Hindlimb muscle (tissue), 1 donor: ENCODE measurements around the gene SPSB1. TPM values are rescaled to one million over a fixed set of nuclear protein-coding genes. Genes with fewer than 3 reads are reported as not detected.

Experiments used
- DNase-seq: peaks from one replicate; pipeline ENCODE4 v3.0.0-alpha.2; 2013
- polyA plus RNA-seq: library from polyadenylated mRNA; unstranded; fragments of 120-200 nt; gene quantifications from one replicate; pipeline ENCODE4 v1.2.1, GENCODE V29; 2013; ENCODE audit not compliant: insufficient read length

The SPSB1 gene
- polyA plus RNA-seq, 1 donor: 7.0 TPM

GRCh38 chr1:9260059-9260766, 32.5 kb upstream of the SPSB1 start:
- no peak for DNase-seq

GRCh38 chr1:9261496-9261895, 31.2 kb upstream of the SPSB1 start:
- no peak for DNase-seq

- DNase-seq: no peak
Observed at GRCh38 chr1:9262096-9262986, 30.4 kb upstream of the SPSB1 start.

DNA sequence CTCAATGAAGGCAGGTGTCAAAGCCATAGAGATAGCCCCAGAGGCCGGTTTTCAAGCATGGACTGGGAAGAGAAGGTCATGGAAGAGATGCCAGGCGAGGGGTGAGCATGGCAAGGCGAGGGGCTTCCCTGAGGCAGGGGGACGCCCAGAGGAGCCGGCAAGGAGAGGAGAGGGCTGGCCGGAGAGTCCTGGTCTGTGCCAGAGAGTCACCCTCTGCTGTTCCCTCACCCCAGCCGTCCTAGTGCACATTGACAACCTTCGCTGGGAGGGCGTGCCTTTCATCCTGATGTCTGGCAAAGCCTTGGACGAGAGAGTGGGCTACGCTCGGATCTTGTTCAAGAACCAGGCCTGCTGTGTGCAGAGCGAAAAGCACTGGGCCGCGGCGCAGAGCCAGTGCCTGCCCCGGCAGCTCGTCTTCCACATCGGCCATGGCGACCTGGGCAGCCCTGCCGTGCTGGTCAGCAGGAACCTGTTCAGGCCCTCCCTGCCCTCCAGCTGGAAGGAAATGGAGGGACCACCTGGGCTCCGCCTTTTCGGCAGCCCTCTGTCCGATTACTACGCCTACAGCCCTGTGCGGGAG, 29.3 kb upstream of the SPSB1 start:
- no peak for DNase-seq

- no peak for DNase-seq
Observed at GRCh38 chr1:9263984-9264872, 28.5 kb upstream of the SPSB1 start.

GRCh38 chr1:9265037-9265436, 27.7 kb upstream of the SPSB1 start:
- DNase-seq: no peak

- DNase-seq: no peak
Observed at GRCh38 chr1:9265968-9266367, 26.7 kb upstream of the SPSB1 start.

GRCh38 chr1:9267352-9267686, 25.4 kb upstream of the SPSB1 start:
- no peak for DNase-seq

GRCh38 chr1:9267827-9268581, 24.7 kb upstream of the SPSB1 start:
- no peak for DNase-seq

DNA sequence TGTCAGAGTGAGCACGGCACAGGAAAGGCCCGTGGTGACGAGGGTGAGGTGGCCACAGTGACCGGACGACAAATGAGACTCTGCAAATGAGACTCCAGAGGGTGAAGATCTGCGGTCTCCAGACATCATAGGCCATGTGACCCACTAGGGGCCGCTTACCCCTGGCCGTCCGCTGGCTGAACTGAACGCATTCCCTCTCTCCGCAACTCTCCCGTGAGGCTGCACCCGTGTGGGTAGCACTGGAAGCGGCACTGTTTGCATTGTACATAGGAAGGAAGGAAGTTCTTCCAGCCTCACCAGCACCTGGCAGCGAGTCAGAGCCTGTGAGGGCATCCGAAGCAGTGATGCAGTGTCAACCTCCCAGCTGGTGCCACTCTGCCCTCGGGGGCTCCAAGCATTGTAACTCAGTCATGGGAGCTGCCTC, 23.6 kb upstream of the SPSB1 start:
- DNase-seq: no peak

DNA sequence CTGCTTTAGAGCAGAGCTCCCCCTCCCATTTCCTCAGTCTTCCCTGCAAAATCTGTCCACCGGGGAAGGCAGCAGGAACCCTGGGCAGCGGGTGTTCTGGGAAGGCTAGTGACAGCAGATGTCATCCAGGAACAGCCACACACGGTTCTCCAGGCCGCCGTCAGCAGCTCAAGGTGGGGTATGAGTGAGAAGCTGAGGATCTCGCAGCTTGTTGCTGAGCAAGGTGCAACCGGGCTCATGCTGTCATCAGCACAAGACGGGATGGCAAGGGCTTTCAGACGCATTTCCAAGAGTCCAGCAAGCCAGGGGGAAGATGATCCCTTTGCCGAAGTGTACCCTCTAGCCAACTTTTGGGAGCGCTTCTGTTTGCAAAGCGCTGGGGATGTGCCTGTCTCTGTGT, 23.0 kb upstream of the SPSB1 start:
- DNase-seq: no peak

GRCh38 chr1:9270290-9270883, 22.3 kb upstream of the SPSB1 start:
- no peak for DNase-seq

DNA sequence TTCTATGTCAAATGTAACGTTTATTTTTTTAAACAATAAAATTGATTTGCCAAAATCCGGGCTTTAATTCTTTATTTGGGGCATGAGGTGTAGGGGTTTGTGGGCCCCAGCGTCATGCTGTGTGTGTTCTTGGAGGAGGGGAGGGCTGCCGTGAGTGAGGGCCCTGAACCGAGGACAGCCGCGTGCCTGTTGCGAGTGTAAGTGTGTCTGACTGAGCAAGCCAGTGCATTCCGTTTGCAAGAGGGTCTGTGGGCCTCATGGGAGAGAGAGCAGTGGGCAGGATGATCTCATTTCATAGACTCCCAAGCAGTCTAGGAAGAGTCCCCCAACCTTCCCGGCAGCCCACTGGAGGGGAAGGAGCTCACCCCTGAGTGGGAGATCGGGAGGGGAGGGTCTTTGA, 21.4 kb upstream of the SPSB1 start:
- no peak for DNase-seq

DNA sequence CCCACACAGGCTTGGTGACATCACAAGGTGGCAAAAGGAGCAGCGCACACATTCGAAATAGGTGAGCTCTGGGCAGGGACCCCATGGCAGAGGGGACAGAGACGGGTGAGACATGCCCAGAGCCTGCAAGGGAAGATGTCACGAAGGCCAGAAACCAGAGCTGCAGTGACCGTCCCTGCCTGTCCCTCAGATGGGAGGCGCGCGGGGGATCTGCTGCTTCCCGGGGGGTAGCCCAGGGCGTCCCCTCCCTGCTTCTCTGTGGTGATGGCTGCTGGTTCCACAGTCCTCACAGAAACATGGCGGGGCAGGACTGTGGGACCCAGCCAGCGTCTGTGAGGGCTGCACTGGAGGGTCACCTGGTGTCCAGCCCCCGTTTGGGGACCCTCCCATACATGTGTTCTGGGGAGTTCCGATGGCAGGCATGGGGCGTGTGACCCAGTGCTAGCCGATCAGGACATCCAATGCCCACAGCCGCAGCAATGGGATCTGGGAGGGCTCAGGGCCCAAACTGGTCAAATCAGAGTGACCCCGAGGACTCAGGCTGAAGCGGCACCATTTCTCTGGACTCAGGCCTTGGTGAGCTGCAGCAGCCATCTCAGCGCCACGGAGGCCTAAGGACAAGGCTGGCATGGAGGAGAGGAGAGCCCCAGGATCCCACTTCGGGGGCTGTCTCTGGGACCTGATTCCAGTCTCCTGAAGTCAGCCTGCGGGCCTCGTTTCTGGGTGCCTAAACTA, 20.7 kb upstream of the SPSB1 start:
- DNase-seq: no peak

DNA sequence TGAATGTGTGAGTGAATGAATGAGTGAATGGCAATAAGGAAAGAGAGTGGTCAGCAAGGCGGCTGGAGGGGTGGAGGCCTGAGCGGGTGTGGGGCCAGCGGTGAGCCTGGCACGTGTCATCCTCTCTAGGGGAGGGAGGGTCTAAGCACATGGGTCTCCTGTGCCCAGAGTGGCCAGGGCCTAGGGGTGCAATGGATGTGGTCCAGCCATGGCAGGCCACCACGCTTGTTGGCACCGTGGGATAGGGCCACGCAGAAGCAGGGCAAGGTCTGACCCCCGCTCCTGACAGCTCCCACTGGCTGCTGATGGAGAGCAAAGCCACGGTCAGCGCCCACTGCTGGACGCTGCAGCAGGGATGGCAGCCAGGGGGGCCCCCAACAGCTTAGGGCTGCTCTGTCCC, 19.5 kb upstream of the SPSB1 start:
- no peak for DNase-seq

DNA sequence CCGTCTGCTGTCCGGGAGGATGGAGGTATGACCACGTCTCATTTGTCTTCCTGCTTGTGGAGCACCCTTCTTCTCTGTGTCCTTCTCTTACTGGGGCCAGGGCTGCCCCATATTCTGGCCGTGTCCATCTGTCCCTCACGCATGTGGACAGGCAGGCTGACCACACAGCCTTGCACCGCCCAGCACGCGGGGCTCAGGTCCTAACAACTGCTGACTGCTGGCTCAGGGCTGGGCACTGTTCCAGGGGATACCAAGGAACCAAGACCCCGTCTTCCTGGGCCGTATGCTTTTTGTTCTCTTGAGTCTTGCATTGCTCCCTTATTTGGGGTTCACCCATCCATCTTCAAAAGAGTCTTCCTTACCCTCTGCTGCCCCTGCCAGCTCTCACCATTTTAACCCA, 17.5 kb upstream of the SPSB1 start:
- no peak for DNase-seq

GRCh38 chr1:9275567-9276034, 17.1 kb upstream of the SPSB1 start:
- no peak for DNase-seq

DNA sequence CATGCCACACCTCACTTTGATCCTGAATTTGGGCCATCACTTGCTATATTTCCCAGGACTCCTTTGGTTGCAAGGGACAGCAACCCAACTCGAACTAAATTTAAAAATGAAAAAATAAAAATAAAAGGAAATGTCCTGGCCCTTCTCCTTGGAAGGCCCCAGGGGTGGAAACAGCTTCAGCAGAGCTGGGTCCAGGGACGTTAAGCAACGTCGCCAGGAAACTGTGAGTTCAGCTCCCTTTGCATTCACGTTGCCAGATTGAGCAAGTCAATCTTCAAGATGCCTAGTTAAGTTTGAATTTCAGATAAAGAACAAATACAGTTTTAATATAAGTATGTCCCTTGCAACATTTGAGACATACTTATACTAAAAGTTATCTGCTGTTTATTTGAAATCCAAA, 14.6 kb upstream of the SPSB1 start:
- DNase-seq: no peak

DNA sequence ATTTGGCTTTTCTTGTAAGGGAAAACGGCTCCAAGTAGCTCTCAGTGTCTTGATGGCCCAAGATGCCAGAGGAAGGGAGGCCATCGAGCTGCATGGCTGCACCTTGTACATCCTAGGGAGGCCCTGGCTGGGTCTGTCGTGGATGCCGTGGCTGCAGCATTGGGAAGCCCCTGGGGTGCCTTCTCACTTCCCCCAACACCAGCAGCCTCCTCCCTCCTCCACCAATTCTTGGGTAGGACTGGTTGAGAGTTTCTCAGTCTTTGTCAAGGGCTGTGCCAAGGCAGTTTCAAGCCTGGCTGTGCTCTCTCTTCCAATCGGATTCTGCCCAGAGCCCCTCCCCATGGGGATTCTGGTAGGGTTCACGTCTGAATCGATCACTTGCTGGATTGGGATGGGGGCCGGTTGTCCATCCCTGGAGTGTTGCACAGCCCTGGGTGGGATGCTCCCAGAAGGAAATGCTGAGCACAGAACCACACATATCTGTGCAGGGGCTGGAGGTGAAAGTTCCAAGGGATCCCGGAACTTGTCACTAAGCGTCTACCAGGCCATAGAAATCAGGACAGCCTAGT, 14.0 kb upstream of the SPSB1 start:
- DNase-seq: no peak

DNA sequence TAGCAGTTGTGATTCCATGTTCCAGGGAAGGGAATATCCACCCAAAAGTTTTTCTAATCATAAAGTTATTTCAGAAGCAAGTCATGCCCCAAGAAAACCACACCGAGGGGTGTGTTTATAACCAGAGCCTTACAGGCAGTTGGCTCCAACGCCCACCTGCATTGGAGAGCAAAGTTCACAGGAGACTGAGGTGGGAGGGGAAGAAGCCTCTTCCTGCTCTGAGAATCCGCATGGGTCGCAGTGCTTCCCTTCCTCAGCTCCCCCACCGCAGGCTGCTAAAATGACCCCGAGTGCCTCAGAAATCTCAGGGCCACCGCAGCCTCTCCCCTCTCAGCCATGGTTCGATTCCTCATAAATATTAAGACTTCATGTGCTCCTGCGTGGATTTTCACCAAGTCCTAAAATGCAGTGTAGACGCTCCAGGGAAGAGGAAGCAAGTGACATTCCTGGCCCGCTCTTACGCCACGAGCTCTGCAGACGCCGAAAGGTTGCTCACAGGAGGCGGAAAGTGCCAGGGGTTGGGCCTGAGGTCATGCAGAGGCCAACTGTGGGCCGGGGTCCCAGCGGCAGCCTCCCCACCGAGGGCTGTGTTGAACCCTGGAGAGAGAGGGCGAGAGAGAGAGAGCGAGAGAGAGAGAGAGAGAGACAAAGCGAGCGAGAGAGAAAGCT, 13.4 kb upstream of the SPSB1 start:
- DNase-seq: no peak
